K562 (cell line): Measurements from ENCODE around the gene INTS1. TPM values are rescaled to one million over a fixed set of nuclear protein-coding genes. Genes with fewer than 3 reads are reported as not detected.

Source experiments
- CXXC5 ChIP-seq: fragments of 250-450 bp; sonication (Bioruptor Pico); IDR thresholded peaks from 2 replicates; pipeline ENCODE4 v1.8.0; 2022; ENCODE audit warnings: inconsistent platforms, mild to moderate bottlenecking, moderate library complexity
- DMBX1 ChIP-seq: fragments of 250-450 bp; sonication (Bioruptor Pico); IDR thresholded peaks from 2 replicates; pipeline ENCODE4 v1.8.0; 2022; ENCODE audit warnings: inconsistent platforms, mild to moderate bottlenecking, moderate library complexity, borderline replicate concordance
- ELK3 ChIP-seq: fragments of 450-650 bp; formaldehyde crosslinking; IDR thresholded peaks from 2 replicates; pipeline ENCODE4 v1.4.0; 2020; ENCODE audit warnings: mild to moderate bottlenecking
- FOXA3 ChIP-seq, 2 experiments: fragments of 450-650 bp in 1 of 2; sonication (generic) in 1 of 2; formaldehyde crosslinking; IDR thresholded peaks in 1 of 2; conservative IDR thresholded peaks in 1 of 2; 2 replicates each; pipeline versions ENCODE4 v1.4.0 to v1.8.0; 2020 to 2022; ENCODE audit warnings: mild to moderate bottlenecking in 2 of 2, missing genetic modification reagents in 1 of 2
- FOXJ2 ChIP-seq: fragments of 200-800 bp; sonication (Bioruptor generic); IDR thresholded peaks from 2 replicates; pipeline ENCODE4 v1.6.1; 2016; ENCODE audit warnings: missing genetic modification characterization, missing compliant biosample characterization
- ILK ChIP-seq: fragments of 450-650 bp; IDR thresholded peaks from 2 replicates; pipeline ENCODE4 v1.6.1; 2016; ENCODE audit warnings: missing genetic modification characterization, low read depth, mild to moderate bottlenecking, missing compliant biosample characterization, moderate library complexity, borderline replicate concordance
- KAT7 ChIP-seq: sonication (generic); formaldehyde crosslinking; IDR thresholded peaks from 2 replicates; pipeline ENCODE4 v1.8.0; 2022; ENCODE audit warnings: missing genetic modification reagents, mild to moderate bottlenecking, borderline replicate concordance
- MEF2A ChIP-seq: IDR thresholded peaks from 2 replicates; pipeline ENCODE4 v1.6.1; 2011; ENCODE audit warnings: low read depth, mild to moderate bottlenecking, low read length, moderate library complexity; ENCODE audit not compliant: control insufficient read depth
- MXI1 ChIP-seq: IDR thresholded peaks from 2 replicates; pipeline ENCODE4 v1.6.1; 2011; ENCODE audit warnings: low read depth, mild to moderate bottlenecking, improper control_type of control experiment, low read length
- NCOA6 ChIP-seq: fragments of 450-650 bp; IDR thresholded peaks from 2 replicates; pipeline ENCODE4 v1.6.1; 2017; ENCODE audit warnings: mild to moderate bottlenecking
- NR2C2 ChIP-seq, 2 experiments: fragments of 200-800 bp in 1 of 2; sonication (Bioruptor generic) in 1 of 2; sonication (generic) in 1 of 2; formaldehyde crosslinking in 1 of 2; IDR thresholded peaks; 2 replicates each; pipeline versions ENCODE4 v1.6.1 to v1.8.0; 2016 to 2022; ENCODE audit warnings: mild to moderate bottlenecking in 1 of 2, missing compliant biosample characterization in 1 of 2, missing genetic modification characterization in 1 of 2, missing genetic modification reagents in 1 of 2
- TAF15 ChIP-seq: fragments of 200-400 bp; formaldehyde crosslinking; IDR thresholded peaks from 2 replicates; pipeline ENCODE4 v1.6.1; 2017; ENCODE audit warnings: mild to moderate bottlenecking, low read depth, low read length, moderate library complexity
- TFAP4 ChIP-seq: sonication (generic); formaldehyde crosslinking; IDR thresholded peaks from 2 replicates; pipeline ENCODE4 v1.8.0; 2022; ENCODE audit warnings: missing genetic modification reagents, mild to moderate bottlenecking, moderate library complexity, borderline replicate concordance
- TGIF2 ChIP-seq: sonication (generic); formaldehyde crosslinking; IDR thresholded peaks from 2 replicates; pipeline ENCODE4 v1.8.1; 2022; ENCODE audit warnings: mild to moderate bottlenecking, missing genetic modification reagents, moderate library complexity
- THAP7 ChIP-seq: fragments of 250-450 bp; sonication (Bioruptor Pico); IDR thresholded peaks from 2 replicates; pipeline ENCODE4 v1.5.0; 2021
- ZBTB8A ChIP-seq: fragments of 450-650 bp; IDR thresholded peaks from 2 replicates; pipeline ENCODE4 v1.6.1; 2018; ENCODE audit warnings: mild to moderate bottlenecking, moderate library complexity; ENCODE audit not compliant: partially characterized antibody
- ZC3H4 ChIP-seq: sonication (generic); formaldehyde crosslinking; IDR thresholded peaks from 2 replicates; pipeline ENCODE4 v1.9.0; 2021; ENCODE audit warnings: missing genetic modification reagents, borderline replicate concordance
- ZNF175 ChIP-seq: fragments of 200-800 bp; sonication (Bioruptor generic); IDR thresholded peaks from 2 replicates; pipeline ENCODE4 v1.6.1; 2016; ENCODE audit warnings: low read depth, mild to moderate bottlenecking, missing genetic modification characterization, missing compliant biosample characterization
- ZNF639 ChIP-seq, 2 experiments: fragments of 200-800 bp in 1 of 2; sonication (Bioruptor generic) in 1 of 2; sonication (generic) in 1 of 2; formaldehyde crosslinking in 1 of 2; IDR thresholded peaks in 1 of 2; conservative IDR thresholded peaks in 1 of 2; 2 replicates each; pipeline versions ENCODE4 v1.5.0 to v1.6.1; 2016 to 2020; ENCODE audit warnings: missing compliant biosample characterization in 1 of 2, missing genetic modification characterization in 1 of 2, missing genetic modification reagents in 1 of 2
- ZNF77 ChIP-seq: fragments of 250-450 bp; sonication (Bioruptor Pico); IDR thresholded peaks from 2 replicates; pipeline ENCODE4 v1.5.0; 2020
- ZNF780A ChIP-seq: fragments of 250-450 bp; sonication (Bioruptor Pico); IDR thresholded peaks from 2 replicates; pipeline ENCODE4 v1.5.0; 2021; ENCODE audit warnings: mild to moderate bottlenecking
- ZNF785 ChIP-seq: fragments of 250-450 bp; sonication (Bioruptor Pico); IDR thresholded peaks from 2 replicates; pipeline ENCODE4 v1.4.0; 2020; ENCODE audit warnings: mild to moderate bottlenecking
- polyA plus RNA-seq, 8 experiments: library from polyadenylated mRNA; depleted of rRNA in 4 of 8; stranded (reverse) in 5 of 8; unstranded in 3 of 8; fragments of >200 nt; fragmentation: Nextera tagmentation in 2 of 8; fragmentation: Illumina TruSeq in 1 of 8; extraction: Ambion mirVana in 2 of 8; extraction: Trizol in 1 of 8; gene quantifications; 2 replicates each; pipeline versions ENCODE4 v1.2.1 to v1.2.3, GENCODE V29; 2011 to 2014; ENCODE audit warnings: inconsistent platforms in 1 of 8, missing spikeins in 1 of 8
- total RNA-seq, 7 experiments: library from RNA; depleted of rRNA in 6 of 7; stranded (reverse); fragments of >200 nt in 6 of 7; fragmentation: Illumina TruSeq in 2 of 7; extraction: Trizol in 2 of 7; gene quantifications; 2 replicates each; pipeline versions ENCODE4 v1.2.1 to v1.2.3, GENCODE V29; 2011 to 2021; ENCODE audit warnings: low replicate concordance in 1 of 7

Gene INTS1
- total and polyA plus RNA-seq, 9 of the 15 experiments (the other 6 are each of a cell fraction or from before 2014, with no cell fraction given): 0.34 to 119 (median 18.5) TPM

- TF ChIP-seq ZNF639 (CRISPR knock-in tag; conservative IDR thresholded peaks at IDR 0.05 in 1 of 2, IDR thresholded peaks at IDR 0.05 in 1 of 2) (peak in 1 of 2 experiments; percentile 63; a peak in 1 of 4 replicates), MXI1 (no peak), THAP7 (no peak), ELK3 (CRISPR knock-in tag) (no peak), NCOA6 (no peak), NR2C2 (CRISPR knock-in tag; IDR thresholded peaks at IDR 0.05) (no peak), NR2C2 (tag; IDR thresholded peaks at IDR 0.05) (no peak), MEF2A (peak; percentile 82; the same call in 1 of the 2 replicates), ZNF780A (CRISPR knock-in tag) (no peak), ZBTB8A (no peak), ZNF175 (CRISPR knock-in tag) (no peak), FOXJ2 (tag) (no peak), ZNF77 (no peak), FOXA3 (CRISPR knock-in tag; conservative IDR thresholded peaks at IDR 0.05 in 1 of 2, IDR thresholded peaks at IDR 0.05 in 1 of 2) (no peak), DMBX1 (no peak; the same call in 1 of the 2 replicates), TGIF2 (CRISPR knock-in tag) (no peak), TAF15 (no peak), KAT7 (no peak), ZC3H4 (no peak), ILK (tag) (no peak), ZNF785 (no peak), TFAP4 (no peak), CXXC5 (no peak)
Observed at GRCh38 chr7:1512781-1513656, 8.8 kb upstream of the INTS1 start (continued).
